Measurements from ENCODE around the gene MS4A13. TPM values are rescaled to one million over a fixed set of nuclear protein-coding genes. Genes with fewer than 3 reads are reported as not detected.

MS4A13 gene
- total RNA-seq, 1 experiment from 2014 or later, result not detected

GRCh38 chr11:60563553-60564235, 48.5 kb downstream of the MS4A13 start:
- H4K20me1 ChIP-seq (ENCODE audit: insufficient read depth), result no peaks in the 10 kb centered on the region
- no peaks in the 10 kb centered on the region for H3K36me3 ChIP-seq (ENCODE audit: control insufficient read depth in 1 of 2, insufficient read depth in 2 of 2, low read length in 2 of 2)
- DNase-seq (ENCODE audit: low read depth, low spot score), result no peak
- H3K9me3 ChIP-seq (ENCODE audit: control insufficient read depth in 1 of 2, insufficient read depth in 1 of 2, low read depth in 1 of 2, low read length in 2 of 2), result no peaks in the 10 kb centered on the region
- H3K4me3 ChIP-seq (replicated peaks in 1 of 2; ENCODE audit: low read depth in 1 of 2, low read length in 2 of 2), result no peak overlapping the region
- no TSS peak for BruUV-seq (replicated peaks)
- RAD21 ChIA-PET (ENCODE audit: low non-redundant PET in 1 of 2, low total read pairs in 2 of 2, uncharacterized antibody in 2 of 2, unreplicated experiment in 2 of 2), result no interaction called here
- no peaks in the 10 kb centered on the region for H3K27me3 ChIP-seq (ENCODE audit: insufficient read depth, low read length)
- POLR2A ChIA-PET, result no interaction called here
- peaks cover 0 to 4% of the 10 kb centered on the region in 2 experiments; a peak in 1 of 4 replicates for H3K4me1 ChIP-seq (ENCODE audit: control insufficient read depth in 1 of 2, insufficient read depth in 2 of 2, low read length in 2 of 2)
- H3K9ac ChIP-seq (ENCODE audit: low read length), result no peak overlapping the region
- H3K9me2 ChIP-seq (ENCODE audit: insufficient read depth), result no peaks in the 10 kb centered on the region
- intact Hi-C loops (cut with micrococcal nuclease), result no loop called here
- no peak overlapping the region; the same call in 1 of the 2 replicates for H3K4me2 ChIP-seq (ENCODE audit: low read length)
- H2AFZ ChIP-seq (ENCODE audit: low read depth, low read length, poor library complexity, severe bottlenecking), result no peak overlapping the region
- no peaks in the 10 kb centered on the region for H3K79me2 ChIP-seq (ENCODE audit: insufficient read depth, low read length)
- H3K27ac ChIP-seq (ENCODE audit: low read depth, low read length), result peak overlapping the region; percentile 3; the same call in 1 of the 2 replicates
- CTCF ChIA-PET, result interaction anchor here (1.0 kb wide), 1 partner anchor 26 kb away, joined by 3 read pairs; no protein-coding TSS in a partner anchor
- no peak for TF ChIP-seq RAD21 (IDR thresholded peaks at IDR 0.05; ENCODE audit: low read depth)
- no peak for TF ChIP-seq SRF (IDR thresholded peaks at IDR 0.05; ENCODE audit: low read depth)
- TF ChIP-seq, protein P1, sequence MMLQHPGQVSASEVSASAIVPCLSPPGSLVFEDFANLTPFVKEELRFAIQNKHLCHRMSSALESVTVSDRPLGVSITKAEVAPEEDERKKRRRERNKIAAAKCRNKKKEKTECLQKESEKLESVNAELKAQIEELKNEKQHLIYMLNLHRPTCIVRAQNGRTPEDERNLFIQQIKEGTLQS (IDR thresholded peaks at IDR 0.05), result no peak
- TF ChIP-seq ZFX (IDR thresholded peaks at IDR 0.05), result no peak
- TF ChIP-seq, protein P2, sequence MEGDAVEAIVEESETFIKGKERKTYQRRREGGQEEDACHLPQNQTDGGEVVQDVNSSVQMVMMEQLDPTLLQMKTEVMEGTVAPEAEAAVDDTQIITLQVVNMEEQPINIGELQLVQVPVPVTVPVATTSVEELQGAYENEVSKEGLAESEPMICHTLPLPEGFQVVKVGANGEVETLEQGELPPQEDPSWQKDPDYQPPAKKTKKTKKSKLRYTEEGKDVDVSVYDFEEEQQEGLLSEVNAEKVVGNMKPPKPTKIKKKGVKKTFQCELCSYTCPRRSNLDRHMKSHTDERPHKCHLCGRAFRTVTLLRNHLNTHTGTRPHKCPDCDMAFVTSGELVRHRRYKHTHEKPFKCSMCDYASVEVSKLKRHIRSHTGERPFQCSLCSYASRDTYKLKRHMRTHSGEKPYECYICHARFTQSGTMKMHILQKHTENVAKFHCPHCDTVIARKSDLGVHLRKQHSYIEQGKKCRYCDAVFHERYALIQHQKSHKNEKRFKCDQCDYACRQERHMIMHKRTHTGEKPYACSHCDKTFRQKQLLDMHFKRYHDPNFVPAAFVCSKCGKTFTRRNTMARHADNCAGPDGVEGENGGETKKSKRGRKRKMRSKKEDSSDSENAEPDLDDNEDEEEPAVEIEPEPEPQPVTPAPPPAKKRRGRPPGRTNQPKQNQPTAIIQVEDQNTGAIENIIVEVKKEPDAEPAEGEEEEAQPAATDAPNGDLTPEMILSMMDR (IDR thresholded peaks at IDR 0.05 in 2 of 3, conservative IDR thresholded peaks at IDR 0.05 in 1 of 3; ENCODE audit: borderline replicate concordance in 1 of 3, insufficient read depth in 1 of 3, low read depth in 2 of 3, low read length in 2 of 3), result peak in 2 of 3 experiments; percentile 32 to 37; a peak in 3 of 6 replicates
- peak; percentile 79 for ATAC-seq

GRCh38 chr11:60566776-60567175, 51.6 kb downstream of the MS4A13 start:
- BruUV-seq (replicated peaks), result no TSS peak
- ChIA-PET CTCF (no interaction called here), RAD21 (ENCODE audit: low non-redundant PET in 1 of 2, low total read pairs in 2 of 2, uncharacterized antibody in 2 of 2, unreplicated experiment in 2 of 2) (no interaction called here), POLR2A (no interaction called here)
- Histone ChIP-seq H3K27me3 (ENCODE audit: insufficient read depth, low read length) (no peaks in the 10 kb centered on the region), H3K9me3 (ENCODE audit: control insufficient read depth in 1 of 2, insufficient read depth in 1 of 2, low read depth in 1 of 2, low read length in 2 of 2) (no peaks in the 10 kb centered on the region), H3K9ac (ENCODE audit: low read length) (no peak overlapping the region), H4K20me1 (ENCODE audit: insufficient read depth) (no peaks in the 10 kb centered on the region), H3K36me3 (ENCODE audit: control insufficient read depth in 1 of 2, insufficient read depth in 2 of 2, low read length in 2 of 2) (no peaks in the 10 kb centered on the region), H3K9me2 (ENCODE audit: insufficient read depth) (no peaks in the 10 kb centered on the region), H3K27ac (ENCODE audit: low read depth, low read length) (no peak overlapping the region), H3K79me2 (ENCODE audit: insufficient read depth, low read length) (no peaks in the 10 kb centered on the region), H3K4me1 (ENCODE audit: control insufficient read depth in 1 of 2, insufficient read depth in 2 of 2, low read length in 2 of 2) (peaks cover 0 to 4% of the 10 kb centered on the region in 2 experiments; a peak in 1 of 4 replicates), H2AFZ (ENCODE audit: low read depth, low read length, poor library complexity, severe bottlenecking) (no peak overlapping the region), H3K4me2 (ENCODE audit: low read length) (no peak overlapping the region), H3K4me3 (replicated peaks in 1 of 2; ENCODE audit: low read depth in 1 of 2, low read length in 2 of 2) (no peak overlapping the region)
- no peak for DNase-seq (ENCODE audit: low read depth, low spot score)
- ATAC-seq, result no peak
- intact Hi-C loops (cut with micrococcal nuclease), result no loop called here
- TF ChIP-seq YY1 (IDR thresholded peaks at IDR 0.05; ENCODE audit: extremely low read depth, insufficient replicate concordance, low read depth, low read length) (no peak), CEBPB (IDR thresholded peaks at IDR 0.05; ENCODE audit: low read depth) (no peak), MAX (IDR thresholded peaks at IDR 0.05) (no peak), SP1 (IDR thresholded peaks at IDR 0.05; ENCODE audit: low read depth) (no peak), EZH2 (IDR thresholded peaks at IDR 0.05) (no peak), ZFX (IDR thresholded peaks at IDR 0.05) (no peak), CBX3 (IDR thresholded peaks at IDR 0.05; ENCODE audit: low read depth) (no peak), JUND (IDR thresholded peaks at IDR 0.05) (no peak), EZH2phosphoT487 (IDR thresholded peaks at IDR 0.05; ENCODE audit: borderline replicate concordance) (no peak), REST (IDR thresholded peaks at IDR 0.05; ENCODE audit: low read depth) (no peak)
- TF ChIP-seq, protein P1 (IDR thresholded peaks at IDR 0.05), result no peak

All from HCT116 (cell line).